ENCODE data around the gene CISD2.

Gene CISD2

GRCh38 chr4:102832667-102833066 is 36.1 kb upstream of the CISD2 start:
- ATAC-seq: no peak

GRCh38 chr4:102836596-102836995 is 32.2 kb upstream of the CISD2 start:
- no peak for ATAC-seq
- TF ChIP-seq ZC3H10 (CRISPR knock-in tag; IDR thresholded peaks at IDR 0.05) (no peak), ZFP3 (CRISPR knock-in tag; IDR thresholded peaks at IDR 0.05) (no peak), CSRNP3 (CRISPR knock-in tag; IDR thresholded peaks at IDR 0.05) (no peak), ZNF565 (CRISPR knock-in tag; conservative IDR thresholded peaks at IDR 0.05; ENCODE audit: low read depth) (no peak), OSR1 (CRISPR knock-in tag; IDR thresholded peaks at IDR 0.05) (no peak), BACH2 (CRISPR knock-in tag; IDR thresholded peaks at IDR 0.05; ENCODE audit: borderline replicate concordance) (no peak), PATZ1 (CRISPR knock-in tag; IDR thresholded peaks at IDR 0.05; ENCODE audit: borderline replicate concordance) (no peak), ZNF70 (CRISPR knock-in tag; IDR thresholded peaks at IDR 0.05) (no peak)

More at GRCh38 chr4:102832667-102833066, 36.1 kb upstream of the CISD2 start:
- TF ChIP-seq ISL1 (CRISPR knock-in tag; IDR thresholded peaks at IDR 0.05) (no peak), TSHZ2 (CRISPR knock-in tag; IDR thresholded peaks at IDR 0.05) (no peak), BACH2 (CRISPR knock-in tag; IDR thresholded peaks at IDR 0.05; ENCODE audit: borderline replicate concordance) (no peak), ZNF70 (CRISPR knock-in tag; IDR thresholded peaks at IDR 0.05) (no peak), SNAI2 (CRISPR knock-in tag; IDR thresholded peaks at IDR 0.05) (no peak), TCF4 (CRISPR knock-in tag; IDR thresholded peaks at IDR 0.05; ENCODE audit: borderline replicate concordance) (no peak), PPARA (CRISPR knock-in tag; IDR thresholded peaks at IDR 0.05; ENCODE audit: borderline replicate concordance) (no peak), GLIS3 (CRISPR knock-in tag; IDR thresholded peaks at IDR 0.05) (no peak), OSR1 (CRISPR knock-in tag; IDR thresholded peaks at IDR 0.05) (no peak), ZNF565 (CRISPR knock-in tag; conservative IDR thresholded peaks at IDR 0.05; ENCODE audit: low read depth) (no peak), CSRNP3 (CRISPR knock-in tag; IDR thresholded peaks at IDR 0.05) (no peak), POU6F1 (CRISPR knock-in tag; IDR thresholded peaks at IDR 0.05; ENCODE audit: borderline replicate concordance, low read depth) (no peak), ARNTL (CRISPR knock-in tag; IDR thresholded peaks at IDR 0.05; ENCODE audit: borderline replicate concordance, low read depth) (no peak), RARB (CRISPR knock-in tag; IDR thresholded peaks at IDR 0.05) (no peak), CSDC2 (CRISPR knock-in tag; IDR thresholded peaks at IDR 0.05) (no peak), PATZ1 (CRISPR knock-in tag; IDR thresholded peaks at IDR 0.05; ENCODE audit: borderline replicate concordance) (no peak), CREB5 (CRISPR knock-in tag; IDR thresholded peaks at IDR 0.05; ENCODE audit: low read depth) (no peak), ZFP30 (CRISPR knock-in tag; IDR thresholded peaks at IDR 0.05) (no peak)

Data from SK-N-SH treated with all-trans-retinoic acid at 6 μM for 48 hours (cell line).